GM23338 (cell line): ENCODE results near the gene KCTD8. TPM values are rescaled to one million over a fixed set of nuclear protein-coding genes. Genes with fewer than 3 reads are reported as not detected.

ENCODE experiments used
- ATAC-seq: fragments of 200-7000 bp; cut with Tn5 transposase; 3 replicates; pipeline ENCODE4 v1.9.1; 2020
- DNase-seq: peaks from one replicate; pipeline ENCODE4 v3.0.0-alpha.2; 2015; ENCODE audit warnings: low spot score
- H2AFZ ChIP-seq: fragments of 200-600 bp; sonication (generic); 2 replicates; pipeline ENCODE4 v1.8.0; 2016; ENCODE audit warnings: antibody characterized with exemption, mild to moderate bottlenecking, moderate library complexity
- H3F3A ChIP-seq: fragments of 200-600 bp; sonication (generic); replicated peaks from 2 replicates; pipeline ENCODE4 v1.8.0; 2017; ENCODE audit warnings: antibody characterized with exemption, mixed run types, low read depth
- H3K27ac ChIP-seq: fragments of 200-600 bp; sonication (generic); 2 replicates; pipeline ENCODE4 v1.6.1; 2016; ENCODE audit warnings: low read depth
- H3K27me3 ChIP-seq: fragments of 200-600 bp; sonication (generic); 2 replicates; pipeline ENCODE4 v1.8.0; 2016; ENCODE audit warnings: mild to moderate bottlenecking, mixed run types, moderate library complexity; ENCODE audit not compliant: insufficient read depth
- H3K36me3 ChIP-seq: fragments of 200-600 bp; sonication (generic); 2 replicates; pipeline ENCODE4 v1.8.0; 2016; ENCODE audit warnings: mild to moderate bottlenecking; ENCODE audit not compliant: insufficient read depth
- H3K4me1 ChIP-seq: fragments of 200-600 bp; sonication (generic); 2 replicates; pipeline ENCODE4 v1.8.0; 2016; ENCODE audit warnings: mild to moderate bottlenecking, moderate library complexity; ENCODE audit not compliant: insufficient read depth
- H3K4me2 ChIP-seq: fragments of 200-600 bp; sonication (generic); 2 replicates; pipeline ENCODE4 v1.7.1; 2017; ENCODE audit warnings: mixed run types
- H3K4me3 ChIP-seq: fragments of 200-600 bp; sonication (generic); 2 replicates; pipeline ENCODE4 v1.6.1; 2016; ENCODE audit warnings: mixed run types
- H3K79me2 ChIP-seq: fragments of 200-600 bp; sonication (generic); replicated peaks from 2 replicates; pipeline ENCODE4 v1.8.0; 2017; ENCODE audit warnings: mild to moderate bottlenecking; ENCODE audit not compliant: insufficient read depth
- H3K9me2 ChIP-seq: fragments of 200-600 bp; sonication (generic); 2 replicates; pipeline ENCODE4 v1.8.0; 2017; ENCODE audit not compliant: insufficient read depth
- H4K20me1 ChIP-seq: fragments of 200-600 bp; sonication (generic); replicated peaks from 2 replicates; pipeline ENCODE4 v1.8.0; 2017; ENCODE audit warnings: mild to moderate bottlenecking; ENCODE audit not compliant: insufficient read depth
- H3K27ac Mint-ChIP-seq: 2 replicates; pipeline ENCODE4 v1.8.0; 2020; ENCODE audit warnings: inconsistent platforms, mild to moderate bottlenecking, moderate library complexity, mixed read lengths
- H3K27me3 Mint-ChIP-seq: 3 replicates; pipeline ENCODE4 v1.8.0; 2022; ENCODE audit warnings: low read depth, mild to moderate bottlenecking, moderate library complexity, mixed read lengths, inconsistent platforms; ENCODE audit not compliant: insufficient read depth, poor library complexity
- H3K36me3 Mint-ChIP-seq: 3 replicates; pipeline ENCODE4 v1.8.0; 2021; ENCODE audit warnings: low read depth, mild to moderate bottlenecking, inconsistent platforms, moderate library complexity, mixed read lengths
- H3K4me1 Mint-ChIP-seq: 3 replicates; pipeline ENCODE4 v1.8.0; 2020; ENCODE audit warnings: mild to moderate bottlenecking, inconsistent platforms, mixed read lengths
- H3K4me3 Mint-ChIP-seq: 3 replicates; pipeline ENCODE4 v1.8.0; 2021; ENCODE audit warnings: moderate library complexity, mild to moderate bottlenecking, inconsistent platforms, mixed read lengths
- H3K9me3 Mint-ChIP-seq: 3 replicates; pipeline ENCODE4 v1.8.0; 2020; ENCODE audit warnings: moderate library complexity, mild to moderate bottlenecking, inconsistent platforms, mixed read lengths
- CREB1 ChIP-seq: fragments of 250-450 bp; sonication (Bioruptor Pico); IDR thresholded peaks from 2 replicates; pipeline ENCODE4 v1.5.0; 2020; ENCODE audit warnings: low read depth, mild to moderate bottlenecking, moderate library complexity
- EZH2 ChIP-seq: fragments of 200-600 bp; sonication (generic); IDR thresholded peaks from one replicate; pipeline ENCODE4 v1.8.0; 2017; ENCODE audit warnings: antibody characterized with exemption, mild to moderate bottlenecking, low read depth; ENCODE audit not compliant: unreplicated experiment
- JUNB ChIP-seq: IDR thresholded peaks from one replicate; pipeline ENCODE4 v1.6.1; 2016; ENCODE audit warnings: antibody characterized with exemption; ENCODE audit not compliant: unreplicated experiment
- NANOG ChIP-seq: IDR thresholded peaks from 2 replicates; pipeline ENCODE4 v1.6.1; 2016; ENCODE audit warnings: antibody characterized with exemption, borderline replicate concordance
- STAT1 ChIP-seq: IDR thresholded peaks from one replicate; pipeline ENCODE4 v1.6.1; 2016; ENCODE audit warnings: antibody characterized with exemption; ENCODE audit not compliant: unreplicated experiment
- ZNF331 ChIP-seq: fragments of 250-450 bp; sonication (Bioruptor Pico); IDR thresholded peaks from 2 replicates; pipeline ENCODE4 v1.5.0; 2020; ENCODE audit warnings: low read depth, mild to moderate bottlenecking, moderate library complexity
- polyA plus RNA-seq: library from polyadenylated mRNA; unstranded; fragments of >200 nt; fragmentation: Nextera tagmentation; extraction: Ambion mirVana; gene quantifications from 2 replicates; pipeline ENCODE4 v1.2.1, GENCODE V29; 2016
- total RNA-seq: library from RNA; depleted of rRNA; stranded (reverse); fragments of >200 nt; shearing (Covaris generic); gene quantifications from 2 replicates; pipeline ENCODE4 v1.2.3, GENCODE V29; 2014
- TF ChIP-seq, protein P1 (sequence below), 2 experiments: fragments of 200-600 bp in 1 of 2; sonication (generic) in 1 of 2; conservative IDR thresholded peaks; 2 replicates each; pipeline versions ENCODE4 v1.5.1 to v1.6.1; 2016 to 2017; ENCODE audit warnings: antibody characterized with exemption in 2 of 2, low read depth in 2 of 2, mild to moderate bottlenecking in 2 of 2, moderate library complexity in 1 of 2
- TF ChIP-seq, protein P2 (sequence below): IDR thresholded peaks from 2 replicates; pipeline ENCODE4 v1.6.1; 2016; ENCODE audit warnings: antibody characterized with exemption
- TF ChIP-seq, protein P3 (sequence below): IDR thresholded peaks from one replicate; pipeline ENCODE4 v1.6.1; 2018; ENCODE audit warnings: antibody characterized with exemption; ENCODE audit not compliant: unreplicated experiment

The KCTD8 gene
- total and polyA plus RNA-seq, 2 experiments from 2014 or later: 2.8 to 5.0 TPM

DNA sequence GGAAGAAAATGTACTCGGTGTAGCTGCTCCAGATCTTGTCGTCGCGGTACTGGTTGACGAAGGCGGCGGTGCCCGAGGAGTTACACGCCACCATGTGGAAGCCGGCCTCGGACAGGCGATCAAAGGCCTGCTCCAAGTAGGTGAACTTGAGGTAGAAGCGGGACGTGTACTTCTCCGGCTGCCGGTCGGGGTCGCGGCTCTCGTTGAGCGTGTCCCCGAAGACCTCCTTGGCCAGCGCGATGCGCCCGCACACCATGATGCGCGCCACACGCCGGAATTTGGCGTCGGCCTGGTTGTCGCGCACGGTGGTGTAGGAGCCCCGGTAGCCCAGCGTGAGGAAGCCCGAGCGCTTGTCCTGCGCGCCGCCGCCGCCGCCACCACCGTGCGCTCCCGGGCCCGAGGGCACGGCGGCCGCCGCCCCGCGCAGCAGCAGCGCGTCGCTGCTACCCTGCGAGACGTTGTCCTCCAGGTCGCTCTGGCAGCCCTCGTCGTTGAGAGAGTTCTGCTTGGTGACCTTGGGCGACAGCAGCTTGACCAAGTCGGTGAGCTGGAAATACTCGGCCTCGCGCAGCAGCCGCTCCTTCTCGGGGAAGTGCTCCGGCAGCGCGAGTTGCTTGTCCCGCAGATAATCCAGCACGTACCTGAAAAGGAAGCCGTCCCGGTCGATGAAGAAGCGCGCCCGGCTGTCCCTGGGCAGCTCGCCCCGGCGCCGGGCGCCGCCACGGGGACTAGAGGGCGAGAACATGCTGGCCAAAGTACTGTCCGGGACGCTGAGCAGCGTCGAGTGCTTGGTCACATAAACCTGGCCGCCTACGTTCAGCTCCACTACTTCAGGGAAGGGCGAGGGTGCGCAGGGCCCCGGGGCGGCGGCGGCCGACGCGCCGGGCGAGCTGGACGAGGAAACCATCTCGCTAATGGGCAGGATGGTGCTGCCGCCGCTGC, 775 bp downstream of the KCTD8 start:
- Histone ChIP-seq H3K36me3 (no peaks in the 10 kb centered on the region), H3K4me1 (peaks cover 17% of the 10 kb centered on the region), H2AFZ (peak overlapping the region; percentile 88), H3K9me2 (no peaks in the 10 kb centered on the region), H3K27ac (no peak overlapping the region), H3F3A (no peaks in the 10 kb centered on the region), H3K27me3 (peaks cover 46% of the 10 kb centered on the region), H4K20me1 (no peaks in the 10 kb centered on the region), H3K4me3 (peak overlapping the region; percentile 64), H3K79me2 (peaks cover 26% of the 10 kb centered on the region), H3K4me2 (peak overlapping the region; percentile 84)
- DNase-seq (peak; percentile 65), ATAC-seq (peak; percentile 45)
- Mint-ChIP-seq H3K9me3 (no peaks in the 10 kb centered on the region), H3K4me1 (peaks cover 31% of the 10 kb centered on the region), H3K27me3 (peaks cover 5% of the 10 kb centered on the region), H3K4me3 (peak overlapping the region; percentile 90), H3K27ac (no peak overlapping the region), H3K36me3 (no peaks in the 10 kb centered on the region; the same call in 2 of the 3 replicates)
- TF ChIP-seq STAT1: no peak
- TF ChIP-seq, protein P1, sequence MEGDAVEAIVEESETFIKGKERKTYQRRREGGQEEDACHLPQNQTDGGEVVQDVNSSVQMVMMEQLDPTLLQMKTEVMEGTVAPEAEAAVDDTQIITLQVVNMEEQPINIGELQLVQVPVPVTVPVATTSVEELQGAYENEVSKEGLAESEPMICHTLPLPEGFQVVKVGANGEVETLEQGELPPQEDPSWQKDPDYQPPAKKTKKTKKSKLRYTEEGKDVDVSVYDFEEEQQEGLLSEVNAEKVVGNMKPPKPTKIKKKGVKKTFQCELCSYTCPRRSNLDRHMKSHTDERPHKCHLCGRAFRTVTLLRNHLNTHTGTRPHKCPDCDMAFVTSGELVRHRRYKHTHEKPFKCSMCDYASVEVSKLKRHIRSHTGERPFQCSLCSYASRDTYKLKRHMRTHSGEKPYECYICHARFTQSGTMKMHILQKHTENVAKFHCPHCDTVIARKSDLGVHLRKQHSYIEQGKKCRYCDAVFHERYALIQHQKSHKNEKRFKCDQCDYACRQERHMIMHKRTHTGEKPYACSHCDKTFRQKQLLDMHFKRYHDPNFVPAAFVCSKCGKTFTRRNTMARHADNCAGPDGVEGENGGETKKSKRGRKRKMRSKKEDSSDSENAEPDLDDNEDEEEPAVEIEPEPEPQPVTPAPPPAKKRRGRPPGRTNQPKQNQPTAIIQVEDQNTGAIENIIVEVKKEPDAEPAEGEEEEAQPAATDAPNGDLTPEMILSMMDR (conservative IDR thresholded peaks at IDR 0.05; ENCODE audit: low read depth in 2 of 2): peak in 1 of 2 experiments; percentile 17; a peak in 1 of 4 replicates

- H3K27me3 ChIP-seq: peaks cover 46% of the 10 kb centered on the region
- H3K36me3 Mint-ChIP-seq: no peaks in the 10 kb centered on the region; the same call in 2 of the 3 replicates
- peak overlapping the region; percentile 88 for H2AFZ ChIP-seq
- H3K9me2 ChIP-seq: no peaks in the 10 kb centered on the region
- DNase-seq: peak; percentile 39
- H3K27ac Mint-ChIP-seq: peak overlapping the region; percentile 80; the same call in 1 of the 2 replicates
- H3K4me1 Mint-ChIP-seq: peaks cover 34% of the 10 kb centered on the region
- H3K27ac ChIP-seq: no peak overlapping the region
- H3K4me3 Mint-ChIP-seq: peak overlapping the region; percentile 90
- H3K27me3 Mint-ChIP-seq: peaks cover 5% of the 10 kb centered on the region
- H3K4me1 ChIP-seq: peaks cover 17% of the 10 kb centered on the region
- no peaks in the 10 kb centered on the region for H3K36me3 ChIP-seq
- H3K4me2 ChIP-seq: peak overlapping the region; percentile 84
- no peaks in the 10 kb centered on the region for H4K20me1 ChIP-seq
- no peaks in the 10 kb centered on the region for H3K9me3 Mint-ChIP-seq
- no peaks in the 10 kb centered on the region for H3F3A ChIP-seq
- peaks cover 29% of the 10 kb centered on the region for H3K79me2 ChIP-seq
- ATAC-seq: peak; percentile 3
- peak overlapping the region; percentile 64 for H3K4me3 ChIP-seq
- TF ChIP-seq STAT1 (no peak), NANOG (no peak), ZNF331 (no peak), JUNB (no peak), CREB1 (CRISPR knock-in tag) (no peak), EZH2 (peak; percentile 22)
- TF ChIP-seq, protein P2, sequence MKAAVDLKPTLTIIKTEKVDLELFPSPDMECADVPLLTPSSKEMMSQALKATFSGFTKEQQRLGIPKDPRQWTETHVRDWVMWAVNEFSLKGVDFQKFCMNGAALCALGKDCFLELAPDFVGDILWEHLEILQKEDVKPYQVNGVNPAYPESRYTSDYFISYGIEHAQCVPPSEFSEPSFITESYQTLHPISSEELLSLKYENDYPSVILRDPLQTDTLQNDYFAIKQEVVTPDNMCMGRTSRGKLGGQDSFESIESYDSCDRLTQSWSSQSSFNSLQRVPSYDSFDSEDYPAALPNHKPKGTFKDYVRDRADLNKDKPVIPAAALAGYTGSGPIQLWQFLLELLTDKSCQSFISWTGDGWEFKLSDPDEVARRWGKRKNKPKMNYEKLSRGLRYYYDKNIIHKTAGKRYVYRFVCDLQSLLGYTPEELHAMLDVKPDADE: no peak
- TF ChIP-seq, protein P3, sequence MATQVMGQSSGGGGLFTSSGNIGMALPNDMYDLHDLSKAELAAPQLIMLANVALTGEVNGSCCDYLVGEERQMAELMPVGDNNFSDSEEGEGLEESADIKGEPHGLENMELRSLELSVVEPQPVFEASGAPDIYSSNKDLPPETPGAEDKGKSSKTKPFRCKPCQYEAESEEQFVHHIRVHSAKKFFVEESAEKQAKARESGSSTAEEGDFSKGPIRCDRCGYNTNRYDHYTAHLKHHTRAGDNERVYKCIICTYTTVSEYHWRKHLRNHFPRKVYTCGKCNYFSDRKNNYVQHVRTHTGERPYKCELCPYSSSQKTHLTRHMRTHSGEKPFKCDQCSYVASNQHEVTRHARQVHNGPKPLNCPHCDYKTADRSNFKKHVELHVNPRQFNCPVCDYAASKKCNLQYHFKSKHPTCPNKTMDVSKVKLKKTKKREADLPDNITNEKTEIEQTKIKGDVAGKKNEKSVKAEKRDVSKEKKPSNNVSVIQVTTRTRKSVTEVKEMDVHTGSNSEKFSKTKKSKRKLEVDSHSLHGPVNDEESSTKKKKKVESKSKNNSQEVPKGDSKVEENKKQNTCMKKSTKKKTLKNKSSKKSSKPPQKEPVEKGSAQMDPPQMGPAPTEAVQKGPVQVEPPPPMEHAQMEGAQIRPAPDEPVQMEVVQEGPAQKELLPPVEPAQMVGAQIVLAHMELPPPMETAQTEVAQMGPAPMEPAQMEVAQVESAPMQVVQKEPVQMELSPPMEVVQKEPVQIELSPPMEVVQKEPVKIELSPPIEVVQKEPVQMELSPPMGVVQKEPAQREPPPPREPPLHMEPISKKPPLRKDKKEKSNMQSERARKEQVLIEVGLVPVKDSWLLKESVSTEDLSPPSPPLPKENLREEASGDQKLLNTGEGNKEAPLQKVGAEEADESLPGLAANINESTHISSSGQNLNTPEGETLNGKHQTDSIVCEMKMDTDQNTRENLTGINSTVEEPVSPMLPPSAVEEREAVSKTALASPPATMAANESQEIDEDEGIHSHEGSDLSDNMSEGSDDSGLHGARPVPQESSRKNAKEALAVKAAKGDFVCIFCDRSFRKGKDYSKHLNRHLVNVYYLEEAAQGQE: no peak
- TF ChIP-seq, protein P1 (conservative IDR thresholded peaks at IDR 0.05; ENCODE audit: low read depth in 2 of 2): 0 out of 4 replicates have a peak, but pooled peaks of 1 of the 2 experiments have one; percentile 3
Measured at GRCh38 chr4:44446801-44447562, 1.6 kb downstream of the KCTD8 start.
